Mesenchymal stem cell (in vitro differentiated cells and primary cell): ENCODE data around the gene NOSIP. TPM values are rescaled to one million over a fixed set of nuclear protein-coding genes. Genes with fewer than 3 reads are reported as not detected.

Source experiments
- small RNA-seq: library from polyadenylated mRNA; stranded (forward); fragments of <200 nt; extraction: miRNeasy Mini kit (QIAGEN cat#:217004); gene quantifications from one replicate; pipeline ENCODE3, GENCODE V24; 2013; ENCODE audit warnings: low read depth

NOSIP gene

Small RNAs within 50 kb of the gene (small RNA-seq; reads per million reads assigned to genes)
- not detected for gene RF00019
